Measurements from ENCODE around the gene CFAP20.
A peak's percentile ranks its signal among the peaks of the same experiment; 100 is the strongest.

The CFAP20 gene

GRCh38 chr16:58124601-58124915 is 4.6 kb downstream of the CFAP20 start:
- no peak for DNase-seq (ENCODE audit: low read depth)

GRCh38 chr16:58123896-58124600 is 5.1 kb downstream of the CFAP20 start:
- DNase-seq (ENCODE audit: low read depth) = no peak

GRCh38 chr16:58121132-58121531 is 8.0 kb downstream of the CFAP20 start:
- no peak for DNase-seq (ENCODE audit: low read depth)

GRCh38 chr16:58120234-58120633 is 8.9 kb downstream of the CFAP20 start:
- DNase-seq (ENCODE audit: low read depth) = no peak

- no peak for DNase-seq (ENCODE audit: low read depth)
These were observed 9.7 kb downstream of the CFAP20 start for GRCh38 chr16:58119509-58119845.

- DNase-seq (ENCODE audit: low read depth) = no peak
These were observed 10.2 kb downstream of the CFAP20 start for GRCh38 chr16:58118801-58119508.

- DNase-seq (ENCODE audit: low read depth) = no peak
These were observed 12.7 kb downstream of the CFAP20 start for GRCh38 chr16:58116529-58116928.

- DNase-seq (ENCODE audit: low read depth) = no peak
These were observed 13.1 kb downstream of the CFAP20 start for GRCh38 chr16:58116081-58116480.

- DNase-seq (ENCODE audit: low read depth) = no peak
These were observed 14.1 kb downstream of the CFAP20 start for GRCh38 chr16:58114827-58115825.

- DNase-seq (ENCODE audit: low read depth) = no peak
These were observed 17.9 kb downstream of the CFAP20 start for GRCh38 chr16:58111302-58111627.

- no peak for DNase-seq (ENCODE audit: low read depth)
These were observed 18.4 kb downstream of the CFAP20 start for GRCh38 chr16:58110571-58111301.

GRCh38 chr16:58109881-58110280 is 19.3 kb downstream of the CFAP20 start:
- DNase-seq (ENCODE audit: low read depth) = no peak

GRCh38 chr16:58109330-58109729 is 19.9 kb downstream of the CFAP20 start:
- DNase-seq (ENCODE audit: low read depth) = no peak

- no peak for DNase-seq (ENCODE audit: low read depth)
These were observed 21.5 kb downstream of the CFAP20 start for GRCh38 chr16:58107709-58108108.

GRCh38 chr16:58107228-58107627 is 22.0 kb downstream of the CFAP20 start:
- no peak for DNase-seq (ENCODE audit: low read depth)

- DNase-seq (ENCODE audit: low read depth) = no peak
These were observed 23.6 kb downstream of the CFAP20 start for GRCh38 chr16:58105631-58106030.

GRCh38 chr16:58102665-58103392 is 26.4 kb downstream of the CFAP20 start:
- no peak for DNase-seq (ENCODE audit: low read depth)

GRCh38 chr16:58099956-58100300 is 29.3 kb downstream of the CFAP20 start:
- no peak for DNase-seq (ENCODE audit: low read depth)

- no peak for DNase-seq (ENCODE audit: low read depth)
These were observed 29.9 kb downstream of the CFAP20 start for GRCh38 chr16:58099097-58099955.

- peak; percentile 34 for DNase-seq (ENCODE audit: low read depth)
These were observed 30.7 kb downstream of the CFAP20 start for GRCh38 chr16:58098207-58099096.

Data from HS-27A (cell line).